NCI-H2196 treated with DMSO at 0.1 percent for 48 hours (cell line): Measurements from ENCODE around the gene BRSK2.
"Not testable (repeated sequence)": the region's sequence is repeated elsewhere in the genome, so short reads cannot be mapped to it uniquely, and the experiment has no call there.

ENCODE experiments used
- DNase-seq: peaks from one replicate; lab custom pipeline; 2025; ENCODE audit not compliant: unreplicated experiment; lab: John Stamatoyannopoulos, UW

Gene BRSK2

DNA sequence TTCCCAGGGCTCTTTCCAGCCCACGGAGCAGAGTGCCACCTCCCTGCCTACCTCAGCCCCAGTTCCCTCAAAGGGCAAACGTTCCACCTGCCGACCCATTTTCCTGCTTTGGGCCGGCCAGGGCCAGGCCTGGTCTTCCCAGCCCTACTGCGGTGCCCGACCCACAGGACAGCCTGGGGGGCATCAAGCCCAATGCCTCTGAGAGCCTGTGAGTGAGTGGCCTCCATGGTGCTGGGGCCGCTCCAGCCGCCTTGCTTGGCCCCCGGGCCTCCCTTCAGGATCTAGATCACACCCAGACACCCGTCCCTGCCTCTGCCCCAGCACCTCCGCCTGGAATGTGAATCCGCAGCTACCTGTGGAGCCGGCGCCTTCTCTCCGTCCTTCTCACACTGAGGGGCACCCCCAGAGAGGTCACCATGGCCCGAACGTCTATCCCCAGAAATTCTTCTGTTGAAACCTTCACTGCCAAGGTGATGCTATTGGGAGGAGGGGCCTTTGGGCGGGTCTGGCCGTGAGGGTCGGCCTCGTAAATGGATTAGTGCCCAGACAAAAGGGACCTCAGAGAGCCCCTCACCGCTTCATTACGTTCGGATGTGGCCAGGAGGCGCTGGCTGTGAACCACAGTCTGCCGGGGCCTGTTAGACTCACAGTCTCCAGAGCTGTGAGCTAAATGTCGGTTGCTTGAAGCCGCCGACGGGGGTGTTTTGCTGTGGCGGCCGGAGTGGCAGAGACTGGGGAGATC, 36.2 kb upstream of the BRSK2 start:
- DNase-seq = no peak

DNA sequence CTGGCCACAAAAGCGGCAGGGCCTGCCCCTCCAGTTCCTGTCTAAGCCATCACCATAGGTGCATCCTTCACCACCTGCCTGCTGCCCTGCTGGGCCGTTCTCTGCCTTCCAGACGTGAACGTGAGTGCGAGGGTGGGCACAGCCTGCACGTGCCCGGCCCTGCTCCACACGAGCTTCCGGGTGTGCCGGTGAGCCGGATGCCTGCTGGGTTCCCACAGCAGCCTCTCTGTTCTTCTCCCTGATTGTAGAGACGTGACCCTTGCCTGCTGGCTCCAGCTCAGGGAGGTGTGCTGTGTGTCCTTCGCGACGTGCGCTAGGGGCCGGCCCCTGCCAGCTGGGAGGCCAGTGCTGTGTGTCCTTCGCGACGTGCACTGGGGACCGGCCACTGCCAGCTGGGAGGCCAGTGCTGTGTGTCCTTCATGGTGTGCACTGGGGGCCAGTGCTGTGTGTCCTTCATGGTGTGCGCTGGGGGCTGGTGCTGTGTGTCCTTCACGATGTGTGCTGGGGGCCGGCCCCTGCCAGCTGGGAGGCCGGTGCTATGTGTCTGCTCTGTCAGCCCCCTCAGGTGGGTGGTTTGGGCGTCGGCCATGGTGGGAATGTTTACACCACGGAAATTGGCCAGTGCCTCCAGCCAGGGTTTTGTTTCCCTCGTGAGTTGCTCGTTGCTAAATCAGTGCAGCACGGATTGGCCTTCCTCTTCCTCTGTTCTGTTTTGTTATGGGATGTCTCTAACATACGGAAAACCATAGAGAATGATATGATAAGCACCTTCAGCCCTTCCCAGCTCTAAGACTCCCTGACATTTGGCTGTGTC, 35.4 kb upstream of the BRSK2 start:
- DNase-seq = no peak

DNA sequence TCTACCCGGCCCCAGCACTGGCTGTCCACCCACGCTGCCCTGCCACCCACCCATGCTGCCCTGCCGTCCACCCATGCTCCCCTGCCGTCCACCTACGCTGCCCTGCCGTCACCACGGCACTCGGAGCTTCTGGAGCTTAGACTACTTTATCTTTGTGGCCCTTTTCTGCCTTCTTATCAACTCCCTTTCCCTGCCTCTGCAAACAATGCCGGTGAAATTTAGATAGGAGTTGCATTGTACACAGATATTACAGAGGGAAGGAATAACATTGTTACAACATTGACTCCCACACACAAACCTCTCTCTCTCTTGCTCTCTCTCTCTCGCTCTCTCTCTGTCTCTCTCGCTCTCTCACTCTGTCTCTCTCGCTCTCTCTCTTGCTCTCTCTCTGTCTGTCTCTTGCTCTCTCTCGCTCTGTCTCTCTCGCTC, 33.7 kb upstream of the BRSK2 start:
- no peak for DNase-seq

DNA sequence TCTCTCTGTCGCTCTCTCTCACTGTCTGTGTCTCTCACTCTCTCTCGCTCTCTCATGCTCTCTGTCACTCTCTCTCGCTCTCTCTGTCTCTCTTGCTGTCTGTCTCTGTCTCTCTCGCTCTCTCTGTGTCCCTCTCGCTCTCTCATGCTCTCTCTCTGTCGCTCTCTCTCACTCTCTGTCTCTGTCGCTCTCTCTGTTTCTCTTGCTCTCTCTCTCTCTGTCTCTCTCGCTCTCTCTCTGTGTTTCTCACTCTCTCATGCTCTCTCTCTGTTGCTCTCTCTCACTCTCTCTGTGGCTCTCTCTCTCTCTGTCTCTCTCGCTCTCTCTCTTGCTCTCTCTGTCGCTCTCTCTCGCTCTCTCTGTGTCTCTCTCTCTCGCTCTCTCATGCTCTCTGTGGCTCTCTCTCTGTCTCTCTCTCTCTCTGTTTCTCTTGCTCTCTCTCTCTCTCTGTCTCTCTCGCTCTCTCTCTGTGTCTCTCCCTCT, 33.2 kb upstream of the BRSK2 start:
- no peak for DNase-seq

DNA sequence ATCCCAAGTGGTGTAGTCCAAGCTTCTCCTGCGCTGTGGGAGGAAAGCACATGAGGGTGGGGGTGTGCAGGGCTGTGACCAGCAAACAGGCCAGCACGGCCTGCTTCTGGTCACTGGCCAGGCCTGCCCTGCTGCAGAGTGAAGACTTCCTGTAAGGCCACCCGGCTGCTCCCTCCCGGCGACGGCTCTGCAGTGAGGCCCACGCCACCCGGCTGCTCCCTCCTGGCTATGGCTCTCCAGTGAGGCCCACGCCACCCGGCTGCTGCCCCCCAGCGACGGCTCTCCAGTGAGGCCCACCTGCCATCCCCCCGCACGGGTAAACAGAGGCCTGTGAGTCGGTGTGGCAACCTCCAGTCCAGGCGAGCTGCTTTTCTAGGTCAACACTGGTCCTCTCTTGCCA, 31.4 kb upstream of the BRSK2 start:
- no peak for DNase-seq

DNA sequence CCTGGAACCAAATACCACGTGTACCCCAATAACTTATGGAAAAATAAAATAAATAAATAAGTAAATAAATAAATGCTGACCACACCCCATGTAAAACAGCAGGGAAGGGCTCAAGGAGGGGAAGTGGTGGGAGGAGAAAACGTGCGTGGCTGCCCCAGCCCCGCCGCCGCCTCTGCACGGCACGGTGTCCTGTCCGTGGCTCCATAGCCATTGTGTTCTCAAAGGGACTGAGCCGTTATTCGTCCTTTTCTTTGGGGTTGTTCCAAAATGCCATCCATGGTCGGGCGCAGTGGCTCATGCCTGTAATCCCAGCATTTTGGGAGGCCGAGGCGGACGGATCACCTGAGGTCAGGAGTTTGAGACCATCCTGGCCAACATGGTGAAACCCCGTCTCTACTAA, 30.8 kb upstream of the BRSK2 start:
- not testable (repeated sequence) for DNase-seq

DNA sequence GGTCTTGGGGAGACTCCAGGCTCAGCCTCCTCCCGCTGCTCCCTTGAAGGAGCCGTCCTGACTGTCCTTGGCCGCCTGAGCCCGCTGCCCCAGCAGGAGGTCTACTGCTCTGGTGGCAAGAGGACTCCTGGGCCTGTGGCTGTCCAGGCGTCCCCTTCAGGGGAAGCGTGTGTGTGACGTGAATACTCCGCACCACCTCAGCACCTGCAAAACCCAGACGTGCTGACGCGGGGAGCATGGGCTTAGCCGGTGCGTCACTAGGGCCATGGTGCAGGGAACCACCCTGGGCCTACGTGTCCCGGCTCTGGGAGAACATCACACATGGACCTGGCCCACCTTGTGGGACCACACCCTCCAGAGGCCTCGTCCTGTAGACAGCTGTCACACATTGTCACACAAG, 30.2 kb upstream of the BRSK2 start:
- no peak for DNase-seq

DNA sequence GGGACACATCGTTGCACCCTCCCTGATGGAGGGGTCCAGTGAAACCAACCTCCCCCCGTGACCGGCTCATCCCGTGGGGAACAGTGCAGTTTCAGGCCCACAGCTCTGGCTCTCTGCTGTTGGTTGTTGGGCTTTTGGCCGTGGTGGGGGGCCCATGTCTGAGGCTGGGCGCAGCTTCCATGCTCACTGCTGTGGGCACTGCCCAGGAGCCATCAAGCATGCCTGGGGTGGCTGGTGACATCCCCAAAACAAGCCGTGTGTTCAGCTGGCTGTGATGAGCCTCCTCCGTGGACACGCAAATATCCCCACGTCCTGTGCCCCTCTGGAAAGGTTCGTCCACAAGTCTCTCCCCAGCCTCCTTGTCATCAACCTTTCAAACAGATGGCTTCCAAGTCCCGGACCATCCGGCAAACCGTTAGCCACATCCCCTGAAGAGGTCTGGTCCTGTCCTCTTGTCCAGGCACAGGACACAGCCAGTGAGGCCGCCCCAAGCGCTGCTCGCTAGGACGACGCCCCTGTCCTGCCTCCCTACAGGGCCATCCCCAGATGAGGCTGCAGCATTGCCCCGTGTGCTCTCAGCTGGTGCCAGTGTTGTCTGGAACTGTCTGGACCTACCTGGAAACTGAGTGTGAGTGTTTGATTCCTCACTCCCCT, 29.4 kb upstream of the BRSK2 start:
- no peak for DNase-seq

DNA sequence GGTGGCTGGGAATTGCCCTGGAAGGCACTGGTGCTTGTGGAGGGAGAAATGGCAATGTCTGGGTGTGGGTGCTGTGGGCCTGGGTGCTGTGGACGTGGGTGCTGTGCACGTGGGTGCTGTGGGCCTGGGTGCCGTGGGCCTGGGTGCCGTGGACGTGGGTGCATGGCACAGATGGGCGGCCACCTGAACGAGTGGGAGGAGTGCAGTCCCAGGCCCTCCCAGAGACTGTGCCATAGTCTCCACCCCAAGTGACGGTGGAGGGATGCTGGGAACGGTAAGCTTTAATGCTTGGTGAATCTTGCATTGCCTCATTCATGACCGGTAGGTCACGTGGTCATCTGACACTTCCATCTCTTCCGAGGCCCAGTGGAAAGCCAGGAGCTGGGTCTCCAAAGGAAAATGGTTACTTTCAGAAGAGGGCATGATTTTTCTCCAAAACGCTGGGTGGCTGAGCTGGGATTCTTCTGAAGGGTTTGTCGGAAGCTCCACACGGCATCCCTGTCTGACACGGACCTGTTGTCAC, 28.8 kb upstream of the BRSK2 start:
- DNase-seq = no peak

DNA sequence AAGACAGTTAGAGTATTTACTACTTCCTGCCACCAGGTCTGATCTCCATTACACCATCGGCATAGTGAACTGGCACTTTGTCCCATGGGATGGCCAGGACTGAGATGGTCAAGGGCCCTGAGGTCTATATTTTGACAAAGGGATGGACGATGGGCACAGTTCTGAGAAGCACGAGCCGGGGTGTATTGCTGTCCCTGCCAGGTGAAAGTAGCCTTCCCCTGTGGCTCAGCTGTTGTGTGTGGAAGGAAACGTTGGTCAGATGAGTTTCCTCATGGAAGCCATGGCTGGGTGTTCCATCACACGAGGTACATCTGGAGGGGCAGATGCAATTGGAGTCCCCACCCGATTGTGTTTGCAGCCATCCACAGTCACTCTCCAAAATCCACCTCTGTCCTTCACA, 27.9 kb upstream of the BRSK2 start:
- DNase-seq = no peak

DNA sequence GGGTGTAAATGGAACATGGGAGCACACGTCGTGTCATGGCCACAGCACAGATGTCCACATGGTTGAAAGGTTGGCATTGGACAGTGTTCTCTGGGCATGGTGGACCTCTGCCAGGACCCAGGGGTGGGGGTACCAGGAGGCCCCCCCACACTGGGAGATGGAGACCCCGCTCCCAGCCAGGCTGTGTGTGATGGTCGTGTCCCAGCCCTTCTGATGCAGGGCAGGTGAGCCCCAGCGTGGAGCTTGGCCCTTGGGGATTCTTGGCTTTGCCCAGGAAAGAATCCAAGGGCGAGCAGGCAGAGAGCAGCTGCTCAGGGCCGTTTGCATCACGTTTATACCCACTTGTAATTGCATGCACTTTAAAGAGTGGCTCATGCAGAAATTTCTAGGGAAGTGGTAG, 22.0 kb upstream of the BRSK2 start:
- no peak for DNase-seq

DNA sequence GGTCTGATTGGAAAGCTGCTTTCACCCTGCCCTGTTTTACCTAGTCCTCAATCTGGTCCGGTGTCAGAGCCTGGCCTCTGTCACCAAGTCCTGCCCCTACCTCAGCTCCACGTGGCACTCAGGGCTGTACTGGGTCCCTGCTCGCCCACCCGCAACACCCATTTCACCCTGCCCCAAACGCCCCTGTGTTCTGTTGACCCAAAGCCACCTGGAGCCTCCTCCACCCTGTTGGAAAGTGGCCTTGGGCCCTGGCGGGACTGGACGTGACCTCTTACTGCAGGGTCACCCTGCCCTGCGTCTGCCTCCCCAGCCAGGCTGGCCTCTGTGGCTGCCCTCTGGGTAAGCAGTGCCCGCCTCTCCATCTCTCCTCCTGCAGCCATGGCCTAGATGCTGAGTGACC, 21.5 kb upstream of the BRSK2 start:
- DNase-seq = no peak

DNA sequence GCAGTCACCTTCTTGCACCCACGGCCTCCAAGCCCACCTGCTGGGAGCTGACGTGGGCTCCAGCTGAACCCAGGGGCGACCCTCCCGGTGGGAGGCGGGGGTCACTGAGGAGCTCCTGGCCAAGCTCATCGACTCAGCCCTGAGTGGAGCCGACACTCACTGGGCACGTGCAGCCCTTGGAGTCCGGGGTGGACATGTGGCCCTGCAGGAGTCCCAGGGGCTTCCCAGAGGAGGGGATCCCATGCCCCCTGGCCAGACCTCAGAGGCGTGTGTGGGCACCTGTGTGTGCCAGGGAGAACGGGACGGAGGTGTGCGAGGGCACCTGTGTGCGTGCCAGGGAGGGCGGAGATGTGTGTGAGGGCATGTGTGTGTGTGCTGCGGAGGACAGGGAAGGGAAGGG, 20.8 kb upstream of the BRSK2 start:
- no peak for DNase-seq

DNA sequence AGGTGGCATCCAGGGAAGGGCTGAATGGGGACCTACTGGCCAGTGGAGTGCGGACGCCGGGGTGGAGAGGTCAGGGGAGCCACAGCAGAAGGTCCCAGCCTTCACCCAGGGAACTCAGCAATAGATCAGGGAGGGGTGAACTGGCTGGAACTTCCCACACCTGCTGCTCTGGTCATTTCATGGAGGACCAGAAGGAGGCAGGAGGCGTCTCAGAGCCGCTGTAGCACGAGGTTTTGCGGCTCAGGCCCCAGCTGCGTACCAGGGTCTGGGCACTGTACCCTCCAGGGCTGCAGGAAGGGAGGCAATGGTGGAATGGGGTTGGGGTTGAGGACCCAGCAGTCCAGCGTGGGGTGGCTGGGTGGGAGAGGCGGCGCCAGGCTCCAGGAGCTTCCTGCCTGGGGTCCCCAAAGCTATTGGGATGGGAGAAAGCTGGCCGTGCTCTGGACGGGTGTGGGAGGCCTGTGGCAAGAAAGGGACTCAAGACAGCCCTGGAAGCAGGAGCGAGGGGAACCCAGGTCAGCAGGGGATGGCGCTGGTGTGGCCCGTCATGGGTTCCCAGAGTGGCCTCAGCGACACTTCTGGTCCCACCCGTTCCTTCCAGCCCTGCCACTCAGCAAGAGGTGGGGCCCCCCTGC, 20.2 kb upstream of the BRSK2 start:
- no peak for DNase-seq

DNA sequence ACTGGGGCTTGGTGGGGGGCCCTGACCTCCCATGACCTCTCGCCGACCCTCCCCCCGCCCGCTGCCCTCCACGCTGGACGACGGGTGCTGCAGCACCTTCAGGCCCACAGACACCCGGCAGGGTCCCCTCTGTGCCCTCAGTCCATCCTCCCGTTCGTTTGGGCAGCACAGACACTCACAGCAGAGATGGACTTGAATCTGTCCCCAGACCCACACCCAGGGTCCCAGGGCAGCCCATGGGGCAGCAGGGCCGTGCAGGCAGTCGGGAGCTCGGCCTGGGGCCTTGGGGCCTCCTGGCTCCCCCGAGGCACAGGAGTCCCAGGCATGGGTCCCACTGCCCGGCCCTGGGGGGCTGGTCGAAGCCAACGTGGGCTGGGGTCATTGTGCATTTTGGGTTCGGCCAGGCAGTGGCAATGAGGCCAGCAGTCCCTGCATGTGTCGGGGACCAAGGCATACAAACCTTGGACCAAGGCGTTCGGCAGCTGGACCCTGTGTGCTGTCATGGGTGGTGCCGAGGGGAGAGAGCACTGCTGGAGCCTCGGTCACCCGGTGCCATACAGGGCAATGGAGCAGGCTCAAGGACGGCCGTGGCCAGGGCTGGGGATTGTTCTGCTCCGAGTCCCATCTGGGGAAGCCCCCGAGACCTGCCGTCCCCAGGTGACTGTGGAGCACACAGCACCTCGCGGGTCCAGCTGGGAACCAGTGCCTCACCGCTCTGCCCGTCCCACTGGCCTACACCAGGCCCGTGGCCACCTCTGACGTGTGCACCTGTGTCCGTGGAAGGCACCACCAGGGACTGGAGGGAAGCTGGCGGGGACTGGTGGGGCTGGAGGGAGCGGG, 19.3 kb upstream of the BRSK2 start:
- no peak for DNase-seq

DNA sequence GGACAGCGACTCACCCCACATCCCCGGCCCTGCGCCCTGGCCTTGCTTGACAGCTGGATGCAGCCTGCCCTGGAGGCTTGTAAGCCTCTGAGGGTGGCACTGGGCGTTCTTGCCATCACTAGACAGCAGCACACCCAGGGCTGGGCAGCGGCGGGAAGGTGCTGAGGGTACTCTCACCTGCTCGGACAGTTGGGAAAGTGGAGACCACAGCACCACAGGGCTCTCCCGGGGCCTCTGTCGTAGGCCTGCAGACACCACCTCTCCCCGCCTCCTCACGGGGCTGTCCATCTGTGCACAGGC, 18.8 kb upstream of the BRSK2 start:
- DNase-seq = no peak

DNA sequence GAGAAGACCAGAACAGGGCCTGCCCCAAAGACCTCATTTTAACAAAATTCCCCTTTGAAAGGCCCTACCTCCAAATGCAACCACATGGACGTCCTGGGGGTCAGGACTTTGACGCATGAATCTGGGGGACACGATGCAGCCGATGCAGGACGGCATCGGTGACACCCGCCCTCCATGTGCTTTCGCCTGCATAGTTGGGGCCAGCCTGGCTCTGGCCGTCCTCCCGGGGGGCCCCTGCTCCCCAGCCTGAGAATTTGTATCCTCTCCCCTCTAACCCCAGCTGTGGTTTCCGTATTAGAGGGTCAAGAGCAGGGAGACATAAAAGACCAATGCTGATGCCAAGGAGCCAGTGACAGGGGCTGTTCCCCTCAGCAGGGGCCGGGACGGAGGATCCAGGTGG, 18.4 kb upstream of the BRSK2 start:
- no peak for DNase-seq

DNA sequence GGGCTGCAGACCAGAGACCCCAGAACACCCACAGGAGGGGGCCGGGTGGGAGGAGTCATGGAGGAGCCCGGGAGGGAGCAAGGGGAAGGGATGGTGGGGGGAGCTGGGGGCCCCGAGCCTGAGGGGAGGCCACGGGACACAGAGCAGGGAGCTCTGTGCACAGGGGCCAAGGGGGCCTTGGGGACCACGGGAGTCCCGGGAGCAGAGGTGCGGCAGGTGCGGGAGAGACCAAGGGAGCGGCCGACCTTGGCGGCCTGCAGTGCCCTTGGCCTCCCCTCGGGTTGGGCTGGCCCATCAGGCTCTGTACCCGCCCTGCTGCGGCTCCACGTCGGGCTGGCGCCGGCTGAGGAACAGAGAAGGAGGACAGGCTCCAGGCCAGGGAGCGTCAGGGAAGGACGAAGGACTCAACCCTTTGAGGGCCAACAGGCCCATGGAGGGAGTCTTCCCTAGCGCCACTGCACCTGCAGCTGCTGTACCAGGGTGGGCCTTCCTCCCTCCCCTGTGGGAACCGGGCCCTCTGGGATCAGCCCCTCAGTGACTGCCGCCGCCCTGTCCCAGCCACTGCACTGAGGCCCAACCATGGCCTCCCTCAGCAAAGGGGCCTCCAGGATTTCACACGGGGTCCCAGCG, 17.8 kb upstream of the BRSK2 start:
- no peak for DNase-seq

DNA sequence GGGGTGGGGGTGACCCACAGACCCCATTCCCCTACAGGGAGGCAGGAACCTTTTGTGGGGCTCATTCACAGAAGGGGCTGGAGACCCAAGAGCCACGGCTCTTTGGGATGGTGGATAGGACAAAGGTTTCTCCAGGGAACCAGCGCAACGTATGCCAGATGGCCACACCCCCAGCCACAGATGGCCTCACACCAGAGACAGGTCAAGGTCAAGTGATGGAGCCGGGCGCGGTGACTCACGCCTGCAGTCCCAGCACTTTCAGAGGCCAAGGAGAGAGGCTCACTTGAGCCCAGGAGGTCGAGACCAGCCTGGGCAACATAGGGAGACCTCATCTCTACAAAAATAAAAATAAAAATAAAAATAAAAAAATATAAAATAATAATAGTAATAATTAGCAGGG, 17.1 kb upstream of the BRSK2 start:
- no peak for DNase-seq
